Colonic mucosa (tissue), 4 donors: ENCODE data around the gene SH3D19. TPM values are rescaled to one million over a fixed set of nuclear protein-coding genes. Genes with fewer than 3 reads are reported as not detected.

Experiments
- DNase-seq: peaks from one replicate; pipeline ENCODE4 v3.0.0-alpha.2; 2020
- H3K27ac ChIP-seq: fragments of 200-600 bp; one replicate; pipeline ENCODE4 v1.8.0; 2021
- H3K27me3 ChIP-seq: fragments of 200-600 bp; one replicate; pipeline ENCODE4 v1.8.0; 2021
- H3K36me3 ChIP-seq: fragments of 200-600 bp; one replicate; pipeline ENCODE4 v1.8.0; 2021
- H3K4me1 ChIP-seq: fragments of 200-600 bp; one replicate; pipeline ENCODE4 v1.8.0; 2021; ENCODE audit warnings: mild to moderate bottlenecking
- H3K4me3 ChIP-seq: fragments of 200-600 bp; one replicate; pipeline ENCODE4 v1.8.0; 2021
- H3K9ac ChIP-seq, 2 donors: one replicate each; pipeline ENCODE4 v1.7.0; 2013; ENCODE audit warnings: control low read depth in 2 of 2, low read depth in 2 of 2, low read length in 2 of 2
- H3K9me3 ChIP-seq: fragments of 200-600 bp; one replicate; pipeline ENCODE4 v1.8.0; 2021
- CTCF ChIP-seq: fragments of 200-600 bp; IDR thresholded peaks from one replicate; pipeline ENCODE4 v1.8.0; 2022; ENCODE audit warnings: antibody characterized with exemption, mild to moderate bottlenecking
- intact Hi-C: fragments of 100-400 bp; cut with DNase I; formaldehyde crosslinking; loops from one replicate; pipeline ENCODE4 v1.14.1; 2022
- total RNA-seq, 2 donors: library from RNA; stranded (reverse); fragmentation: NEBNext Ultra II Directional in 1 of 2; extraction: Animal tissue kit (Norgen Biotek cat#: 25700) in 1 of 2; gene quantifications; one replicate each; pipeline ENCODE4 v1.2.1, GENCODE V29; 2021
- donor health status: healthy.
- donor health status: DM: no; HTN: no; CAD: no.
- donor health status: DM: no; HTN: no; CAD: no.

Gene SH3D19
- total RNA-seq, 2 donors from 2014 or later: 75.5 to 104 TPM

GRCh38 chr4:151319490-151319889 lies 5.9 kb downstream of the SH3D19 start:
- Histone ChIP-seq H3K4me3 (no peak overlapping the region), H3K9ac (no peak overlapping the region), H3K27me3 (no peaks in the 10 kb centered on the region), H3K36me3 (no peaks in the 10 kb centered on the region), H3K27ac (no peak overlapping the region), H3K4me1 (peaks cover 12% of the 10 kb centered on the region), H3K9me3 (no peaks in the 10 kb centered on the region)
- intact Hi-C loops: no loop called here
- DNase-seq: no peak
- no peak for TF ChIP-seq CTCF

- TF ChIP-seq CTCF: no peak
- Histone ChIP-seq H3K27me3 (no peaks in the 10 kb centered on the region), H3K4me1 (peaks cover 12% of the 10 kb centered on the region), H3K27ac (no peak overlapping the region), H3K9ac (no peak overlapping the region), H3K9me3 (no peaks in the 10 kb centered on the region), H3K36me3 (no peaks in the 10 kb centered on the region), H3K4me3 (no peak overlapping the region)
- no peak for DNase-seq
- intact Hi-C loops: no loop called here
Observed at GRCh38 chr4:151318307-151319006, 6.9 kb downstream of the SH3D19 start.

GRCh38 chr4:151316645-151317044 lies 8.8 kb downstream of the SH3D19 start:
- H3K4me3 ChIP-seq: no peak overlapping the region
- peak; percentile 56 for DNase-seq
- H3K9ac ChIP-seq: peak overlapping the region in 1 of 2 donors; percentile 12
- H3K27ac ChIP-seq: peak overlapping the region; percentile 42
- H3K4me1 ChIP-seq: peaks cover 9% of the 10 kb centered on the region
- H3K27me3 ChIP-seq: no peaks in the 10 kb centered on the region
- intact Hi-C loops: no loop called here
- H3K9me3 ChIP-seq: no peaks in the 10 kb centered on the region
- no peaks in the 10 kb centered on the region for H3K36me3 ChIP-seq
- no peak for TF ChIP-seq CTCF

GRCh38 chr4:151315212-151315886 lies 10.1 kb downstream of the SH3D19 start:
- no peaks in the 10 kb centered on the region for H3K36me3 ChIP-seq
- no peak overlapping the region for H3K4me3 ChIP-seq
- no peak overlapping the region for H3K9ac ChIP-seq
- H3K27me3 ChIP-seq: no peaks in the 10 kb centered on the region
- intact Hi-C loops: no loop called here
- peaks cover 9% of the 10 kb centered on the region for H3K4me1 ChIP-seq
- no peak for TF ChIP-seq CTCF
- no peaks in the 10 kb centered on the region for H3K9me3 ChIP-seq
- peak overlapping the region; percentile 35 for H3K27ac ChIP-seq
- no peak for DNase-seq

GRCh38 chr4:151314479-151314878 lies 10.9 kb downstream of the SH3D19 start:
- peak overlapping the region; percentile 35 for H3K27ac ChIP-seq
- H3K4me1 ChIP-seq: peaks cover 9% of the 10 kb centered on the region
- intact Hi-C loops: no loop called here
- H3K9ac ChIP-seq: peak overlapping the region in 1 of 2 donors; percentile 6
- DNase-seq: no peak
- no peaks in the 10 kb centered on the region for H3K9me3 ChIP-seq
- no peak for TF ChIP-seq CTCF
- H3K27me3 ChIP-seq: no peaks in the 10 kb centered on the region
- no peaks in the 10 kb centered on the region for H3K36me3 ChIP-seq
- H3K4me3 ChIP-seq: no peak overlapping the region
